Brain pericyte (primary cell): ENCODE measurements around the gene DNMT3B.

ENCODE experiments used
- DNase-seq: peaks from one replicate; pipeline ENCODE4 v3.0.0-alpha.2; 2012; ENCODE audit warnings: low read depth, low spot score

DNMT3B gene

DNA sequence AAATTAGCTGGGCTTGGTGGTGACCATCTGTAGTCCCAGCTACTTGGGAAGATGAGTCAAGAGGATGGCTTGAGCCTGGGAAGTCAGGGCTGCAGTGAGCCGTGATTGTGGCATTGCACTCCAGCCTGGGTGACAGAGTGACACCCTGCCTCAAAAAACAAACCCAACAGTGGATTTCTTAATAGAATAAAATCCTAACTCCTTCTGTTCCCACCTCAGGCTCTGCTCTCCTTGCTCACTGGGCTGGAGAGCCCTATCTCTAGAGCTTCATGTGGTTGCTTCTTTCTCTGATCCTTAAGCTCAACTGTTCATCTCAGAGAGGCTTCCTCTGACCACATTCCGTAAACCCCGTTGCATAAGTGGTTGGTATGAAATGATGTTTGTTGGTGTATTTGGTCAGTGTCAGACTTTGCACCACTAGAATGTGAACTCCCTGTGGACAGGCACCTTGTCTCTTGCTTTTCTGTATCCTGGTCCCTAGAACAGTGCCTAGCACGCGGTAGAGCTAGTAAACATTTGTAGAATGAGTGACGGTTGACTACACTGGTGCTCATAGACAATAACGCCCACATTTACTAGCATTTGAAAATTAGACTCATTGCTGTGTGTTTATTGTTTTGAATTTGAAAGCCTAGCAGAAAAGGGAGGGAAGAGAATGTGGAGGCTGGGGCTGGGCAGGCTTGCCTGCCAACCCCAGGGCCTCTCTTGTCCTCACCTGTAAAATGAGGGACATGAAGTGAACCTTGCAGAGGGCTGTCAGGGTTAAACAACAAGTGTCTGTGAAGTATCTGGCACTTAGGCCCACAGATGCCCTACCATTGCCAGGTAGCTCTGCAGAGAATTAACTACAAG is 61.8 kb downstream of the DNMT3B start:
- no peak for DNase-seq

DNA sequence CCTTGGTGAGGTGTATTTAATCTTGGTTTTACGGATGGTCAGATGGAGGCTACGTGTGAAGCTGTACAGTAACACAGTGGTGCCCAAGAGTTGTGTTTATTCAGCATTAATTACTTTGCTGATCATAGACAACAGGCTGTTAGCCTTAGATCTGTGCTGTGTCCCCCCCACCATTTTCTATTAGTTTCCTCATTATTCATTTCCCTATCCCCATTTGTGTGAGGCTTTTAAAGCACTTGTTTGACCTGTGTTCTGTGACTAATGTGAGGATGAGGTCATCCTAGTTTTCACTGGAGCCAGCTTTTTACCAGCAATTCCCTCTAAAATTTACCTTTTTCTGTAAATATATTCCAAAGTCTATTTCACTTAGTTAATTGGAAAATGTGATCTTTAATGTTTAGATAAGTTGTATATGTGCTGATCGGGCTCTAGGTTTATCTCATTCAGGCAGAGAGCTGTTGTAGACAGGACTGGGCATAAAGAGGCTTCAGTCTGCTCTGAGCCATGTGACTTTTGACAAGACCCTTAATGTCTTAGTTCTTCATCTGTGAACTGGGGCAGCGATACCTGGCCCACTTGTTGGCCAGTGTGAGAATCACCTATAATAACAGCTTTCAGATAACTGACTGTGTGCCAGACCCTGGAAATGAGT is 66.0 kb downstream of the DNMT3B start:
- DNase-seq: no peak

DNA sequence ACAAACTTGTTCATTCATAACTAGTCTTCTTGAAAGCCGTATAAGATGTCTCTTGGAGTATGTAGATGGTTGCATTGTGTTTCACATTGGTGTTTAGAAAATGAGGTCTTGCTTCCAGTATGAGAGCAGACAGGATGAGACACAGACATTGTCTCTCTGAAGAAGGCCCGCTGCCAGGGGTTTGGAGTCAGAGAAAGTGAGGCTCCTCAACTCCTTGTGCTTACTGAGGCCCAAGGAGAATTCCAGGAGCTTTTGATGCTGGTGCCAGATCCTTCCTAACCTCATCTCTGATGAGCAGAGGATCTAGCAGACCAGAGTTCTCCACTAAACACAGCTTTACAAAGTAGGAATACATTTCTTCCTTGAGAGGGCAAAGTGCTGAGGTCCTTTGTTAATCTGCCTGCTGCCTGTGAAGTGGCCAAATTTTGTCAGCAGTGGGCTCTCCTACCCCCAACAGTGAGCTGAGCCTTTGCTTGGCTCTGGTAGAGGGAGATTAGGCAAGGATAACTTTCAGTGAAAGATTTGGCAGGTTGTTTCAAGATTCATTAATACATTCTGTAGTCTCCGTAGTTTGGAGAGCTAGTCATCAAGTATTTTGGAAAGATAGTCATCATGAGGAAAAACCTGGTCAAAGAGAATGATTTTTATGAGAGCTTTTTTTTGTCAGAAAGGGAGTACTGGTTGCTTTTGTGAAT is 67.3 kb downstream of the DNMT3B start:
- DNase-seq: no peak

DNA sequence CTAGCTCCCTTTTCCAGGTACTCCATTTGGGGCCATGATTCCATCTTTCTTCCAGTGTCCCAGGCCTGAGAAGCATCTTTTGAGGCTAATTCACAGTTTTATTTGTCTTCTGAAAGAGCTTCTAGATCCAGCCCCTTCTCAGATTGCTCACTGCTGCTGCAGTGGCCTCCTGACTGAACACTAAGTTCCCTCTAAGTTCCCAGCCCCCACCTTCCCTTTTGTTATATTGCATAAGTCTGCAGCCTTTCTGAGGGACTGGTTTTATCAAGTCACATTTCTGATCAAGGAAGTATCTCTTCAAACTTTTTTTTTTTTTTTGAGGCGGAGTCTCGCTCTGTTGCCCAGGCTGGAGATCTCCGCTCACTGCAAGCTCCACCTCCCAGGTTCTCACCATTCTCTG is 68.3 kb downstream of the DNMT3B start:
- no peak for DNase-seq

DNA sequence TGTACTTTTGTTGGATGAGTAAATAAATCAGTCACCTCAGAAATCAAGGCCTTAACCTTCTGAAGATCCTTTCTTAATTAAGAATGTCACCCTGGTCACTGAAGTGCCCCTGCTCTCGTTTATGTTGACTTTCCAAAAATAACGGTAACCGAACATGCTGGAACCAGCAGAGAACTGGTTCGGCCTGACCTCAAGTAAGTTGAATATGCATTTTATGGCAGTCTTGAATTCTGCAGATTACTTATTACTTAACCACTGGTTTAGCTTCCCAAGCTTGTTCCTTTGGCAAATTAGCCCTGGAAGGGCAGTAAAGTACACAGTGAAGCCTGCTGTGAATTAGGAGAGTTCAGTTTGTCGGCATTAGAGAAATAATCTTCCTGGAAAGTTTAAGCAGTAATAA is 69.8 kb downstream of the DNMT3B start:
- DNase-seq: no peak

DNA sequence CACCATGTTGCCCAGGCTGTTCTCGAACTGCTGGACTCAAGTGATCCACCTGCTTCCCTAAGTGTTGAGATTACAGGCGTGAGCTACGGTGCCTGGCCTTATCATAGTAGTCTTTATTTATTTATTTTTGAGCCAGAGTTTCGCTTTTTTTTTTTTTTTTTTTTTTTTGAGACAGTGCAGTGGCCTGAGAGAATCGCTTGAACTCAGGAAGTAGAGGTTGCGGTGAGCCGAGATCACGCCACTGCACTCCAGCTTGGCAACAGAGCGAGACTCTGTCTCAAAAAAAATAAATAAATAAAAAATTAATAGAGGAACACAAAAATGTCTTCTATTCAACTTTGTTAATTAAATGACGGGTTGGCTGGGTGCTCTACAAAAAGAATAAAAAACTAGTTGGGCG is 70.5 kb downstream of the DNMT3B start:
- no peak for DNase-seq

DNA sequence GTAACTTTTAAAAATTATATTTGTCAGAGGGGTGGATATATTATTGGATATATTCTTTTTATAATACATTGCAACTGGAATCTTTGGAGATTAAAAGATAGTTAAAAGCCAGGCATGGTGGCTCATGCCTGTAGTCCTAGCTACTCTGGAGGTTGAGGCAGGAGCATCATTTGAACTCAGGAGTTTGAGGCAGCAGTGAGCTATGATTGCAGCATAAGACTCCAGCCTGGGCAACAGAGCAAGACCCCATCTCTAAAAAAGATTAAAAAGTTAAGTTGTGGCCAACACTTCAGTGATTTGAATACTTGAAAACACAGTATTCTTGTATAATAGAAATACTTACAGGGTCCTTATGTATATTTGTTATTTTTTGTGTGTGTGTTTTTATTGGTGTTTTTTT is 72.8 kb downstream of the DNMT3B start:
- no peak for DNase-seq

DNA sequence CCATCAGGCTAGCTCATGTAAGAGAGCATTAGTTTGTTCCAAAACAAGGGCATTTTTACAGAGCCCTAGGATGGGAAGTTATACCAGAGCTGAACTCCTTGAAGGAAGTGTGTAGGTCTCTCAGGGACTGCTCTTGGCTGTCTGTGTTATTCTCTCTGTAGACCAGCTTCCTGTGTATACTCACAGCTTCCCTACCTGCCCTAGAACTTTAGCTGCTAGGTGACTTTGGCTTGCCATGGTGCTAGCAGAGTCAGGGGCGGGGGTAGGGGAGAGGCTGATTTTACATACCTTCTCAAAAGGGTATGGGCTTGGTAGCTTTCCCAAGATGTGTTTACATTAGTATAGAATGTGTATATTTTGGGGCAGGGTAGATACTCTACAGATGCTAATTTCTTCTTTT is 75.0 kb downstream of the DNMT3B start:
- no peak for DNase-seq

DNA sequence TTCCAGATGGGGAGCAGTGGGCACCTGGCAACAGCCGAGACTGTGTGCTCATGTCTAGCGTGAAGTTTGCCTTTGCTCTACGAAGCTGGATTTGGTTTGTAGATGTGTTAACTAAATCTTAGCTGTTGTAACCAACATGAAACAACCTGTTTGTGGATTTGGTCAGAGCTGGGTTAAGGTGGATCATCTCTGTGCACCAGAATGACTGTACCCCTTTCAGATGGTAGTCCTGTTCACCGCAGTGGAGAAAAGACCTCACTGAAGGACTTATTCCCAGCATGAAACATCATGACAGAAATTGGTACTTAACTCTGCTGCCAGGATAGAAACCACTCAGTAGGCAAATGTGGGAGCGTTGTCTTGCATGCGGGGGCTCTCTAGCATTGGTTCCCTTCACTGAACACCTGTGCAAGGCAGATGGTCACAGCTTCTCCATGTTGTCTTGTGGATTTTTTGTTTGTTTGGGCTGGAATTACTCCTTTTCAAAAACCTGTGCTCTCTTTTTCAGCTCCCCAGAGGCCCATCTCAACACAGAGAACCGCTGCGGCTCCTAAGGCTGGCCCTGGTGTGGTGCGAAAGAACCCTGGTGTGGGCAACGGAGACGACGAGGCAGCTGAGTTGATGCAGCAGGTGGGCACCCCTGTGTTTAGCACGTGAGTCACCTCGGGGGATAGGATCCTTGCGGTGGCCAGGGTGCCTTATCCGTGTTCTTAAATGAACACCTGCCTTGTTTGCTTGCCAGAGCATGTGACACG is 77.2 kb downstream of the DNMT3B start:
- DNase-seq: no peak

DNA sequence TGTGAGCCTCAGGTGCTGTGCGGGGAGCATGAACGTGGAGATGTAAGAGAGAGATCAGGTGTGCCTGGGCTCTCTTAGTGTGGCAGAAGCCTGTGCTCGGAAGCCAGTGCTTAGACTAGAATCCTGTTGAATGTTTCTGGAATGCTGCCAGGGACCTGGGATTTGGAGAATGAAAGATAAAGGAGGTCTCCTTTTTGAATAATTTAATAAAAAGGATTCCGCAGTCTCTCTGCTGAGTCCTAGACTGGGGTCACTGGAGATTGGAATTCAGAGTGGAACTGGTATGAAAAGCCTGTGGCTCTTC is 77.7 kb downstream of the DNMT3B start:
- DNase-seq: no peak

DNA sequence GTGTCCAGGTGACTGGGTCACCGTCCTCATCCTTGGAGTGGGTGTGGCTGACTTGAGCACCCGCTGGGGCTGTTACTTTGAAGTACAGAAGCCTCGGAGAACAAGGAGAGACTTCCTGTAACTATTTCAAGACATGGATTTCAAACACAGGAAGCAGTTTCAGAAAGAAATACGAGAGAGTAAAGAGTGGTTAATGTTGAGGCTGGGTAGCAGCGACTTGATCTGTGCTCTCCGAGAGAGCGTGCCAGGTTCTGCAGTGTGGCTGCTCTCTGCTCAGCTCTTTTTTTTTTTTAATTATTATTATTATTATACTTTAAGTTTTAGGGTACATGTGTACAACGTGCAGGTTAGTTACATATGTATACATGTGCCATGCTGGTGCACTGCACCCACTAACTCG is 79.0 kb downstream of the DNMT3B start:
- DNase-seq: no peak

DNA sequence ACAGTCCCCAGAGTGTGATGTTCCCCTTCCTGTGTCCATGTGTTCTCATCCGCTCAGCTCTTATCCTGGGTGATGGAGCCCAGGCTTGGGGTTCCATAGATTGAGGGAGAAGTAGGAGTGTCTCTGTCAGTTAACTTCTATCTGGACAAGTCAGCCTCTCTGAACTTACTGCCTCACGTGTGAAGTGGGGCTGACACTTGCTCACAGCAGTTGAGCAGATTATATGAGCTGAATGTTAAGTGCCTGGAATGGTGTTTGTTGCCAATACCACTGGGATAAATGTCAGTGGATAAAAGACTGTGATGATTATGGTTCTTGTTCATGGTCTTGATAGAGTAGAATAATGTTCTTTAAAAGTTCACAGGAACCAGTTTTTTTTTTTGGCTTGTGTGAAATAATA is 79.4 kb downstream of the DNMT3B start:
- no peak for DNase-seq

DNA sequence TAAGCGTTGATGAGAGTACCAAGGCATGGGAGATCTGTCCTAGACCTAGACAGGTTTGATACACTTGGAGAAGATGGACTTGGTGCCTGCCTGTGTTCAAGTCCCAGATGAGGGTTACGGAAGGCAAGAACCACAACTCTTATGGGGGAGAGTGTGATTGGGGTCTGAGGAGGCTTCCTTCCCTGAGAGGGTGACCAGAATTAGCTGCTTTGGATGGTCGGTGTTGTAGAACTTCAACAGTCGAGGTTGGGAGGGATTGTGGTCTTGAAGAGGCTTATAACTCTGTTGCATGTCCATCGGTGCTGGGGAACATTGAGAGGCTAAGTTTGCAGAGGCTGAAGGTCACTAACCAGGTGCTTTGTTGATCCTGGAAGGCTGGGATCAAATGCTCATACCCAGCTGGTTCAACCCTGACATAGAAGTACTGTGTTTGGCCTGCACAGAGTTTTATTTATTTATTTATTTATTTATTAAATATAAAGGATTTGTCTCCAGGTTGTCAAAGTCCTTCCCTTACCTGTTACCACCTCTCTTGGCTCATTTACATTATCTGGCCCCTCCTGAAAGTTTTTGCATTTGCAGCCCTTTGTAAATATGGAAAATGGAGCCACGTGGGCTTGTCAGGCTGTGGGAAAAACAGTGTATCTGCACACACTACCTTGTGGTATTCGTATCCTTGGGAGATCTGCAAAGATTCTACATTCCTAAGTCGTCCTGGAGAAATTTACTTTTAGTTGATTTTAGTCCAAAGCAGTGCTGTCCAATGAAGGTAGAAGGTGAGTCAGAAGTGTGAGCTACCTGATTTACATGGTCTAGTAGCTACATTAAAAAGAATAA is 80.7 kb downstream of the DNMT3B start:
- DNase-seq: no peak

DNA sequence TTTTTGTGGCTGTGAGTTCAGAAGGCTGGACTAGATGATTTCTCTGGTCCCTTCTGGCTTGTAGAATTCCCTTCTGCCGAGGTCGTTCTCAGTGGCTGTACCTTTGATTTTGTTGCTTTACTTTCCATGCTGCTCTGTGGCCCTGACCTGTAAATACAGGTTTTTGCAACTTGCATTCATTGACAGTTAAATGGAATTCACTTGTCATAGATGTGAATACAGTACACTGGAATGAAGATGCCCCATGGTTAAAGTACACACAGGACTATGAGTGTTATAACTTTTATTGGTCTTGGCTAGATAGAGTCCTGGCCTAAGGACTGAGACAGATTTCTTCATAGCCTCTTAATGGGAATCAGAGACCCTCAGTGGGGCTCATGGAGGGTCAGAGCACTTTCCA is 83.6 kb downstream of the DNMT3B start:
- no peak for DNase-seq

DNA sequence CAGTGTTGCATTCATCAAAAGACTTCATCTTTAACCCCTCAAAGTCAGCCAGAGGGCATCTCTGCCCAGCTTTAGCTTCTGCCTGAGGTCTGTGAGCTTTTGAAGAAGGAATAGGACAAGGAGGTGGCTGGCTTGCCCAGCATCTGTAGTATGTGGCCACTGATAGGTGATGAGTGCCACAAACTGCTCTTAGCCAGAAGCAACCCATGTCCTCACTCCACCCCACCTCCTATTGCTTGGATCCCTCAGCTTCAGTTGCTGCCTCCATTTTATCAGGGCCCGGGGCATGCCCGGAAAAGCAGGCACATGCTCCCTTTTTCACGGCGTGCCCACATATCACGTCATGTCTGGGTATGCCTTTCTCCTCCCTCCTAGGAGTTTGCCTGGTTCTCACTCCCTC is 84.7 kb downstream of the DNMT3B start:
- no peak for DNase-seq

DNA sequence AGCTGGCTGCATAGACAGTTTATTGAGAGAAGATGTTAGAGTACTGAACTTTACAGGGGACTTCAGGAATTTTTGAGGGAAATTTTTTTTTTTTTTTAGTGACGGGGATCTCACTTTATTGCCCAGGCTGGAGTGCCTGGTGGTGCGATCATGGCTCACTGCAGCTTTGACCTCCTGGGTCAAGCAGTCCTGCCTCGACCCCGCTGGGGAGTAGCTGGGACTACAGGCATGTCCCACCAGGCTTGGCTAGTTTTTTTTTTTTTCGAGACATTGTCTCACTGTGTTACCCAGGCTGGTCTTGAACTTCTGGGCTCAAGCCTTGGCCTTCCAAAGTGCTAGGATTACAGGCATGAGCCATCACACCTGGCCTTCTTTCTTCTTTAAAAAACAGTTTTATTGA is 85.8 kb downstream of the DNMT3B start:
- no peak for DNase-seq

DNA sequence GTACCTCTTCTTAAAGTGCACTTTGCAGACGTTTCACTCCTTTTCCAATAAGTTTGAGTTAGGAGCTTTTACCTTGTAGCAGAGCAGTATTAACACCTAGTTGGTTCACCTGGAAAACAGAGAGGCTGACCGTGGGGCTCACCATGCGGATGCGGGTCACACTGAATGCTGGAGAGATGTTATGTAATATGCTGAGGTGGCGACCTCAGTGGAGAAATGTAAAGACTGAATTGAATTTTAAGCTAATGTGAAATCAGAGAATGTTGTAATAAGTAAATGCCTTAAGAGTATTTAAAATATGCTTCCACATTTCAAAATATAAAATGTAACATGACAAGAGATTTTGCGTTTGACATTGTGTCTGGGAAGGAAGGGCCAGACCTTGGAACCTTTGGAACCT is 86.7 kb downstream of the DNMT3B start:
- no peak for DNase-seq

DNA sequence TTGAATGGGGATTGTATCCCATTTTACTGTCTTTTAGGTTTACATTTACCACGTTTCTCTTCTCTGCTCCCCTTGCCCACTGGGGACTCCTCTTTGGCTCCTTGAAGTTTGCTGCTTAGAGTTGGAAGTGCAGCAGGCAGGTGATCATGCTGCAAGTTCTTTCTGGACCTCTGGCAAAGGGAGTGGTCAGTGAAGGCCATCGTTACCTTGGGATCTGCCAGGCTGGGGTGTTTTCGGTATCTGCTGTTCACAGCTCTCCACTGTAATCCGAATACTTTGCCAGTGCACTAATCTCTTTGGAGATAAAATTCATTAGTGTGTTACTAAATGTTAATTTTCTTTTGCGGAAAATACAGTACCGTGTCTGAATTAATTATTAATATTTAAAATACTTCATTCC is 87.4 kb downstream of the DNMT3B start:
- no peak for DNase-seq

DNA sequence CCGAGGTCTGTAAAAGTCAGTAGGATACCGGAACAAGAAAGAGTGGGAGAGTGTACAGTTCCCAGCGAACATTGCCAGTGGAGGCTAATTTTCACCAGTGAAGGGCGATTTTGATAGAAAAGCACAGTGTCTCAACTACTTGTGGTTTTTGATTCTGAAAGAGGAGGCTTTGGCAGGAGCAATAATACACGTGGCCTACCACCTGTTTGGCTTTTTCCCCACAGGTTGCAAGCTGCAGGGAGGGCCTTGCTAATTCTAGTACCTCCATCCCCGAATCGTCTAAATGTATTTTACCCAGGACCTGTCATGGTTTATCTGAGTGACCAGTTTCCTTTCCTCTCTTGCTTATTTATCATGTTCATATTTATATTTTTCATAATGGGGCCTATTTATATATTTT is 93.2 kb downstream of the DNMT3B start:
- DNase-seq: no peak

DNA sequence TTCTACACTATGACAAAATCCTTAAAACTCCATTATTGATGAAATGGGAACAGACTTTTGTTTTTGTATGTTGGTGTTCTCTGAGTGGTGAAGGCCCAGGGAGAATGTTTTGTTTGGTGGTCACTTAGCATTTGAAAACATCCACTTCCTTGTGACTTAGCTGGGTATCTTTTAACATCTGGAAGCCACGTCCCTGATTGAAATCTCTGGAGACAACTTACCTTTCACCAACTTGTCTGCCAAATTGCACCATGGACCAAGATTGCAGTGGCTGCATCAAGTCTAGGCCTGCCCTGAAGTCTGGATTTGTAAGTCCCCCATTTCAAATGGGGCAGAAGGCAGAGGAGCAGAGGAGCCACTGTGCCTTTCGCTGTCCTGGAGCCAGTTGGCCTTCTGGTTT is 96.0 kb downstream of the DNMT3B start:
- no peak for DNase-seq
